WTC11 (cell line): ENCODE results near the gene ALDOB. TPM values are rescaled to one million over a fixed set of nuclear protein-coding genes. Genes with fewer than 3 reads are reported as not detected.

Experiments used
- ATAC-seq: fragments of 200-7000 bp; cut with Tn5 transposase; 2 replicates; pipeline ENCODE4 v1.10.0; 2021; ENCODE audit warnings: mild to moderate bottlenecking, moderate library complexity
- CTCF ChIA-PET: fragments of 300-600 bp; sonication (Branson Sonifier 250); formaldehyde crosslinking; loops from one replicate; lab custom pipeline; 2021; ENCODE audit warnings: antibody characterized with exemption; lab: Charles Lee
- POLR2A ChIA-PET: fragments of 350-600 bp; sonication (Branson Sonifier 250); formaldehyde crosslinking; loops from one replicate; lab custom pipeline; 2021; ENCODE audit warnings: antibody characterized with exemption; lab: Charles Lee
- DNase-seq: peaks from one replicate; pipeline ENCODE4 v3.0.0; 2021; ENCODE audit warnings: low spot score
- H3K27ac Mint-ChIP-seq: 2 replicates; pipeline ENCODE4 v1.8.0; 2021; ENCODE audit warnings: mixed read lengths
- H3K27me3 Mint-ChIP-seq: 2 replicates; pipeline ENCODE4 v1.8.0; 2021; ENCODE audit warnings: low read depth, mild to moderate bottlenecking, moderate library complexity, mixed read lengths
- H3K36me3 Mint-ChIP-seq: 2 replicates; pipeline ENCODE4 v1.8.0; 2021; ENCODE audit warnings: mixed read lengths
- H3K4me1 Mint-ChIP-seq: 2 replicates; pipeline ENCODE4 v1.8.0; 2022; ENCODE audit warnings: mixed read lengths
- H3K4me3 Mint-ChIP-seq: 2 replicates; pipeline ENCODE4 v1.8.0; 2021; ENCODE audit warnings: mild to moderate bottlenecking, moderate library complexity, mixed read lengths
- H3K9me3 Mint-ChIP-seq: 2 replicates; pipeline ENCODE4 v1.8.0; 2021; ENCODE audit warnings: mixed read lengths
- AR ChIP-seq: fragments of 250-450 bp; sonication (Bioruptor Pico); IDR thresholded peaks from 2 replicates; pipeline ENCODE4 v1.9.0; 2021; ENCODE audit warnings: mild to moderate bottlenecking
- ATF1 ChIP-seq: sonication (generic); formaldehyde crosslinking; IDR thresholded peaks from 2 replicates; pipeline ENCODE4 v1.8.1; 2023; ENCODE audit warnings: mild to moderate bottlenecking, moderate library complexity, missing genetic modification reagents
- ATF6 ChIP-seq: sonication (generic); formaldehyde crosslinking; IDR thresholded peaks from 2 replicates; pipeline ENCODE4 v1.8.1; 2023; ENCODE audit warnings: mild to moderate bottlenecking, missing genetic modification reagents
- ERG ChIP-seq: fragments of 250-450 bp; sonication (Bioruptor Pico); IDR thresholded peaks from 2 replicates; pipeline ENCODE4 v1.8.0; 2021; ENCODE audit warnings: mild to moderate bottlenecking
- FOXP4 ChIP-seq: sonication (generic); formaldehyde crosslinking; IDR thresholded peaks from 2 replicates; pipeline ENCODE4 v1.8.0; 2022; ENCODE audit warnings: mild to moderate bottlenecking, missing genetic modification reagents
- GRHL2 ChIP-seq: fragments of 250-450 bp; sonication (Bioruptor Pico); IDR thresholded peaks from 2 replicates; pipeline ENCODE4 v1.8.0; 2022; ENCODE audit warnings: mild to moderate bottlenecking, moderate library complexity; ENCODE audit not compliant: insufficient replicate concordance, severe bottlenecking
- MAX ChIP-seq: sonication (generic); formaldehyde crosslinking; IDR thresholded peaks from 2 replicates; pipeline ENCODE4 v1.8.0; 2022; ENCODE audit warnings: mild to moderate bottlenecking, missing genetic modification reagents
- MLX ChIP-seq: sonication (generic); formaldehyde crosslinking; IDR thresholded peaks from 2 replicates; pipeline ENCODE4 v1.8.1; 2023; ENCODE audit warnings: mild to moderate bottlenecking, missing genetic modification reagents, moderate library complexity
- NR1H2 ChIP-seq: sonication (generic); formaldehyde crosslinking; IDR thresholded peaks from 2 replicates; pipeline ENCODE4 v1.9.0; 2021; ENCODE audit warnings: mild to moderate bottlenecking, moderate library complexity, missing genetic modification reagents
- PREB ChIP-seq: sonication (generic); formaldehyde crosslinking; IDR thresholded peaks from 2 replicates; pipeline ENCODE4 v1.8.1; 2022; ENCODE audit warnings: mild to moderate bottlenecking, missing genetic modification reagents, moderate library complexity, borderline replicate concordance
- SMAD3 ChIP-seq: sonication (generic); formaldehyde crosslinking; IDR thresholded peaks from 2 replicates; pipeline ENCODE4 v1.8.0; 2022; ENCODE audit warnings: missing genetic modification reagents, mild to moderate bottlenecking, borderline replicate concordance
- SMAD4 ChIP-seq: sonication (generic); formaldehyde crosslinking; IDR thresholded peaks from 2 replicates; pipeline ENCODE4 v1.8.0; 2022; ENCODE audit warnings: mild to moderate bottlenecking, missing genetic modification reagents
- SP1 ChIP-seq: sonication (generic); formaldehyde crosslinking; conservative IDR thresholded peaks from 2 replicates; pipeline ENCODE4 v1.8.1; 2022; ENCODE audit warnings: missing genetic modification reagents
- TEAD1 ChIP-seq: sonication (generic); formaldehyde crosslinking; IDR thresholded peaks from 2 replicates; pipeline ENCODE4 v1.8.0; 2022; ENCODE audit warnings: mild to moderate bottlenecking, missing genetic modification reagents
- ZNF532 ChIP-seq: fragments of 250-450 bp; sonication (Bioruptor Pico); IDR thresholded peaks from 2 replicates; pipeline ENCODE4 v1.9.0; 2021; ENCODE audit warnings: mild to moderate bottlenecking, borderline replicate concordance
- ZSCAN18 ChIP-seq: fragments of 250-450 bp; sonication (Bioruptor Pico); IDR thresholded peaks from 2 replicates; pipeline ENCODE4 v2.1.2; 2022; ENCODE audit warnings: mild to moderate bottlenecking, moderate library complexity
- total RNA-seq: library from RNA; stranded (reverse); gene quantifications from 3 replicates; pipeline ENCODE4 v1.2.3, GENCODE V29; 2021

The ALDOB gene
- total RNA-seq, 1 experiment from 2014 or later, result 0.94 TPM

GRCh38 chr9:101393135-101393534, 42.4 kb downstream of the ALDOB start:
- Mint-ChIP-seq H3K36me3 (peaks cover 73% of the 10 kb centered on the region), H3K9me3 (peaks cover 32% of the 10 kb centered on the region), H3K4me1 (peaks cover 25% of the 10 kb centered on the region), H3K4me3 (no peak overlapping the region), H3K27ac (no peak overlapping the region), H3K27me3 (no peaks in the 10 kb centered on the region)
- ChIA-PET CTCF (no interaction called here), POLR2A (no interaction called here)
- TF ChIP-seq SMAD3 (CRISPR knock-in tag), result no peak
- TF ChIP-seq SP1 (CRISPR knock-in tag), result no peak
- no peak for TF ChIP-seq NR1H2
- no peak for TF ChIP-seq MLX (CRISPR knock-in tag)
- no peak for TF ChIP-seq ZNF532
- no peak for TF ChIP-seq PREB (CRISPR knock-in tag)
- TF ChIP-seq MAX (CRISPR knock-in tag), result no peak
- no peak for TF ChIP-seq ERG
- no peak for TF ChIP-seq ZSCAN18 (CRISPR knock-in tag)
- TF ChIP-seq TEAD1 (CRISPR knock-in tag), result no peak
- DNase-seq (no peak), ATAC-seq (no peak)

GRCh38 chr9:101388507-101388993, 47.0 kb downstream of the ALDOB start:
- no peak for DNase-seq
- ChIA-PET POLR2A (interaction anchor here (1.4 kb wide), 1 partner anchor 10 kb away, joined by 7 read pairs; the partner anchor contains the start of genes MRPL50 and ZNF189), CTCF (interaction anchor here (0.6 to 2.6 kb wide), 21 partner anchors 9 to 787 kb away, joined by 3 to 24 read pairs (median 4); partner anchors contain the start of genes MRPL50 and ZNF189)
- peak overlapping the region; percentile 81 for H3K27ac Mint-ChIP-seq
- no peak overlapping the region for H3K4me3 Mint-ChIP-seq
- H3K36me3 Mint-ChIP-seq, result peaks cover 71% of the 10 kb centered on the region
- peaks cover 23% of the 10 kb centered on the region for H3K4me1 Mint-ChIP-seq
- ATAC-seq, result peak; percentile 90
- no peaks in the 10 kb centered on the region for H3K27me3 Mint-ChIP-seq
- H3K9me3 Mint-ChIP-seq, result peaks cover 34% of the 10 kb centered on the region
- no peak for TF ChIP-seq SMAD4 (CRISPR knock-in tag)
- no peak for TF ChIP-seq ATF1 (CRISPR knock-in tag)
- no peak for TF ChIP-seq AR
- TF ChIP-seq ERG, result no peak
- no peak for TF ChIP-seq FOXP4
- no peak for TF ChIP-seq ATF6 (CRISPR knock-in tag)
- no peak for TF ChIP-seq GRHL2 (CRISPR knock-in tag)
